A549 (cell line): ENCODE data around the gene ACOX1. TPM values are rescaled to one million over a fixed set of nuclear protein-coding genes. Genes with fewer than 3 reads are reported as not detected.

ENCODE experiments used
- ATAC-seq, 2 experiments: fragments of 200-7000 bp in 1 of 2; fragments of >200 bp in 1 of 2; cut with Nextera tagmentation in 1 of 2; cut with Tn5 transposase in 1 of 2; 3 replicates each; pipeline versions ENCODE4 v1.8.0 to v1.9.1; 2018 to 2020; ENCODE audit warnings: mild to moderate bottlenecking in 1 of 2, moderate library complexity in 1 of 2
- CTCF ChIA-PET: fragments of 300-600 bp; sonication (Branson Sonifier 250); formaldehyde crosslinking; extraction: SDS; loops from one replicate; lab custom pipeline; 2021; ENCODE audit warnings: antibody characterized with exemption, inconsistent platforms; lab: Yijun Ruan, JAX
- POLR2A ChIA-PET: fragments of 350-600 bp; formaldehyde crosslinking; extraction: SDS; loops from one replicate; lab custom pipeline; 2021; ENCODE audit warnings: antibody characterized with exemption, inconsistent platforms; lab: Yijun Ruan, JAX
- DNase-seq, 2 experiments: peaks; one replicate each; pipeline versions ENCODE4 v3.0.0 to v3.0.0-alpha.2; 2011 to 2016; ENCODE audit warnings: low read depth in 1 of 2, low spot score in 1 of 2
- FAIRE-seq: peaks from 2 replicates; lab custom pipeline; 2011; peaks lifted over from hg19 to GRCh38; lab: Jason Lieb, UNC
- H3K27ac ChIP-seq, 2 experiments: fragments of >200 bp; sonication (Bioruptor Twin); formaldehyde crosslinking; 3 replicates each; pipeline ENCODE4 v1.5.1; 2016 to 2017
- H3K4me1 ChIP-seq: fragments of >200 bp; sonication (Bioruptor Twin); formaldehyde crosslinking; 3 replicates; pipeline ENCODE4 v1.6.1; 2016
- H3K4me2 ChIP-seq: fragments of >200 bp; sonication (Bioruptor Twin); formaldehyde crosslinking; 3 replicates; pipeline ENCODE4 v1.6.1; 2016
- H3K4me3 ChIP-seq: fragments of >200 bp; sonication (Bioruptor Twin); formaldehyde crosslinking; 3 replicates; pipeline ENCODE4 v1.5.1; 2016
- H3K9me3 ChIP-seq: fragments of >200 bp; sonication (Bioruptor Twin); formaldehyde crosslinking; 3 replicates; pipeline ENCODE4 v1.6.1; 2016
- BCL3 ChIP-seq: fragments of >200 bp; sonication (Bioruptor Twin); formaldehyde crosslinking; IDR thresholded peaks from 3 replicates; pipeline ENCODE4 v1.6.1; 2016
- BHLHE40 ChIP-seq: IDR thresholded peaks from 2 replicates; pipeline ENCODE4 v1.6.1; 2012; ENCODE audit warnings: low read depth, low read length, inconsistent platforms
- CBX2 ChIP-seq: fragments of 200-600 bp; sonication (generic); IDR thresholded peaks from 2 replicates; pipeline ENCODE4 v1.6.1; 2016; ENCODE audit warnings: low read depth, mild to moderate bottlenecking, borderline replicate concordance
- CEBPB ChIP-seq, 2 experiments: fragments of >200 bp in 1 of 2; sonication (Bioruptor Twin) in 1 of 2; formaldehyde crosslinking in 1 of 2; IDR thresholded peaks; 2 replicates each; pipeline ENCODE4 v1.6.1; 2012 to 2016
- EHF ChIP-seq: fragments of 250-450 bp; sonication (Bioruptor Pico); IDR thresholded peaks from 2 replicates; pipeline ENCODE4 v1.5.0; 2020; ENCODE audit warnings: mild to moderate bottlenecking
- EHMT2 ChIP-seq: fragments of 200-600 bp; sonication (generic); IDR thresholded peaks from 2 replicates; pipeline ENCODE4 v1.6.1; 2016; ENCODE audit warnings: antibody characterized with exemption, low read depth, mild to moderate bottlenecking, moderate library complexity
- ELK1 ChIP-seq: fragments of 150-350 bp; IDR thresholded peaks from 2 replicates; pipeline ENCODE4 v1.6.1; 2014; ENCODE audit warnings: low read depth, mild to moderate bottlenecking, low read length
- FOSB ChIP-seq: fragments of 250-450 bp; sonication (Bioruptor Pico); IDR thresholded peaks from 2 replicates; pipeline ENCODE4 v1.5.0; 2020; ENCODE audit warnings: mild to moderate bottlenecking, moderate library complexity
- FOSL2 ChIP-seq, 2 experiments: fragments of 450-650 bp in 1 of 2; fragments of >200 bp in 1 of 2; sonication (Bioruptor Twin) in 1 of 2; formaldehyde crosslinking; IDR thresholded peaks; 2 replicates each; pipeline versions ENCODE4 v1.5.0 to v1.6.1; 2016 to 2020; ENCODE audit warnings: mild to moderate bottlenecking in 1 of 2, moderate library complexity in 1 of 2
- FOXS1 ChIP-seq: fragments of 250-450 bp; sonication (Bioruptor Pico); IDR thresholded peaks from 2 replicates; pipeline ENCODE4 v1.5.0; 2020; ENCODE audit warnings: mild to moderate bottlenecking, moderate library complexity
- GATA3 ChIP-seq: IDR thresholded peaks from 2 replicates; pipeline ENCODE4 v1.6.1; 2012; ENCODE audit warnings: borderline replicate concordance
- HEYL ChIP-seq: fragments of 250-450 bp; sonication (Bioruptor Pico); IDR thresholded peaks from 2 replicates; pipeline ENCODE4 v1.8.0; 2021; ENCODE audit warnings: mild to moderate bottlenecking, moderate library complexity
- HOXA7 ChIP-seq: fragments of 250-450 bp; sonication (Bioruptor Pico); IDR thresholded peaks from 2 replicates; pipeline ENCODE4 v1.5.0; 2020; ENCODE audit warnings: mild to moderate bottlenecking, moderate library complexity
- HOXB13 ChIP-seq: fragments of 250-450 bp; sonication (Bioruptor Pico); IDR thresholded peaks from 2 replicates; pipeline ENCODE4 v1.5.0; 2020; ENCODE audit warnings: low read depth, mild to moderate bottlenecking, moderate library complexity
- NFE2L2 ChIP-seq: fragments of 150-350 bp; conservative IDR thresholded peaks from 2 replicates; pipeline ENCODE4 v1.6.1; 2014; ENCODE audit warnings: low read length
- NPAS2 ChIP-seq: fragments of 250-450 bp; sonication (Bioruptor Pico); IDR thresholded peaks from 2 replicates; pipeline ENCODE4 v1.8.0; 2022; ENCODE audit warnings: mild to moderate bottlenecking, moderate library complexity, borderline replicate concordance
- NR3C1 ChIP-seq: fragments of >200 bp; sonication (Bioruptor Twin); formaldehyde crosslinking; IDR thresholded peaks from 3 replicates; pipeline ENCODE4 v1.6.1; 2017
- POLR2AphosphoS2 ChIP-seq: conservative IDR thresholded peaks from 2 replicates; pipeline ENCODE4 v1.6.1; 2012; ENCODE audit warnings: low read length, improper control_type of control experiment, inconsistent platforms
- RAD21 ChIP-seq, 2 experiments: fragments of >200 bp in 1 of 2; sonication (Bioruptor Twin) in 1 of 2; formaldehyde crosslinking in 1 of 2; IDR thresholded peaks in 1 of 2; conservative IDR thresholded peaks in 1 of 2; 2 replicates in 1 of 2; 3 replicates in 1 of 2; pipeline ENCODE4 v1.6.1; 2012 to 2018; ENCODE audit warnings: inconsistent platforms in 1 of 2
- RARB ChIP-seq: fragments of 250-450 bp; sonication (Bioruptor Pico); IDR thresholded peaks from 2 replicates; pipeline ENCODE4 v1.8.0; 2021; ENCODE audit warnings: mild to moderate bottlenecking, moderate library complexity
- RCOR1 ChIP-seq: fragments of 150-350 bp; IDR thresholded peaks from 2 replicates; pipeline ENCODE4 v1.6.1; 2014; ENCODE audit warnings: antibody characterized with exemption, low read length, low read depth
- REST ChIP-seq: fragments of 200-600 bp; sonication (generic); IDR thresholded peaks from 2 replicates; pipeline ENCODE4 v1.6.1; 2016; ENCODE audit warnings: antibody characterized with exemption, mild to moderate bottlenecking, moderate library complexity
- RFX5 ChIP-seq: fragments of 450-650 bp; IDR thresholded peaks from 2 replicates; pipeline ENCODE4 v1.7.1; 2014; ENCODE audit warnings: antibody characterized with exemption, mild to moderate bottlenecking, moderate library complexity
- SREBF2 ChIP-seq: fragments of 450-650 bp; IDR thresholded peaks from 2 replicates; pipeline ENCODE4 v1.6.1; 2014; ENCODE audit warnings: mild to moderate bottlenecking, moderate library complexity
- ZC3H11A ChIP-seq: fragments of 450-650 bp; IDR thresholded peaks from 2 replicates; pipeline ENCODE4 v1.6.1; 2014; ENCODE audit warnings: antibody characterized with exemption, mild to moderate bottlenecking
- ZNF302 ChIP-seq: fragments of 250-450 bp; sonication (Bioruptor Pico); IDR thresholded peaks from 2 replicates; pipeline ENCODE4 v1.9.0; 2021; ENCODE audit warnings: inconsistent platforms, mild to moderate bottlenecking, moderate library complexity
- WGBS: methylation state at CpG from one replicate; pipeline ENCODE4 v1.1.6; 2017; ENCODE audit errors: missing lambda C conversion rate; 5-methylcytosine and 5-hydroxymethylcytosine counted together
- polyA plus RNA-seq, 4 experiments: library from polyadenylated mRNA; depleted of rRNA in 3 of 4; stranded (reverse); fragments of >200 nt; fragmentation: RNase III in 1 of 4; extraction: RNeasy Plus Mini Kit Qiagen cat#74134 plus additional on column Dnase treatment in 1 of 4; gene quantifications; 2 replicates in 3 of 4; 3 replicates in 1 of 4; pipeline ENCODE4 v1.2.3, GENCODE V29; 2011 to 2017
- TF ChIP-seq, protein P1 (sequence below): IDR thresholded peaks from 2 replicates; pipeline ENCODE4 v1.6.1; 2012
- TF ChIP-seq, protein P2 (sequence below): IDR thresholded peaks from 2 replicates; pipeline ENCODE4 v1.6.1; 2012

ACOX1 gene
- polyA plus RNA-seq, 2 of the 4 experiments (the other 2 are of a cell fraction): 17.9 to 31.1 TPM

DNA sequence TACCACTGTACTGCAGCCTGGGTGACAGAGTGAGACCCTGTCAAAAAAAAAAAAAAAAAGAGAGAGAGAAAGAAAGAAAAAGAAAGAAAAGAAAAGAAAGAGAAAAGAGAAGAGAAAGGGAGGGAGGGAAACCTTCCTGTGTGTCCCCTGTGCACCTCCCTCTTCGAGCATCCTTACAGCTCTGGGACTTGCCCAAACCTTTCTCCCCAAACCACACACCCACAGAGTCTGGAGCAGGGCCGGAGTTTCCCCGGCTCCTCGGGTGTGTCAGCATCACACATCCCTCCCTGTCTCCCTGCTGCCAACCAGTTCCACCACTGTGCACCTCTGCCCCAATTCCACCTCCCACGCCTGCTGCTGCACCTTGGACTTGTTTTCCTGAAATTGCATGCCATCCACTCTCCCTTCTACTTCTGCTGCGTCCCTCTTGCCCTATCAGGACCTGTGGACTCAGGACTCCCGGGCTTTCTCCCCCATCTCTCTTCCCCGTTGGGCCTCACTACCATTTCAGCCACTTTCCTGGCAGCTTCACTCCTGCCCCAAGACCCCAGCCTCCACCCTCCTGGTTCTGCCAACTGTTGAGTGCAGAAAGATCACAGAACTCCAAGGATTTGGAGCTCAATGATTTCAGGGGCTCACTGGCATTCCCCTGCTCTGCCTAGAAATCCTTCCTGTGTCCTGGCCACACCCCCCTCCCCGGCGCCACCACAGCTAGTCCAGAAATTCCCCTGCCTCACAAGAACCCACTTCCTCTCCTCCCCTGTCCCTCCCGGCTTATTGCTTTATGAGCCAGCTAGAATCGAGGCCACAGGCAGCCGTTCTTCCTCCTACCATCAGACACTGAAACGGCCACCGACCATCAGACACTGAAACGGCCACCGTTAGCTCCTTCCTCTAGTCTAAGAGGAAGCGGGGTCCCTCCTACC is 18.0 kb upstream of the ACOX1 start:
- DNase-seq: no peak
- no peak for TF ChIP-seq CBX2
- TF ChIP-seq ZNF302: no peak
- no peak for TF ChIP-seq HOXA7
- TF ChIP-seq, protein P1, sequence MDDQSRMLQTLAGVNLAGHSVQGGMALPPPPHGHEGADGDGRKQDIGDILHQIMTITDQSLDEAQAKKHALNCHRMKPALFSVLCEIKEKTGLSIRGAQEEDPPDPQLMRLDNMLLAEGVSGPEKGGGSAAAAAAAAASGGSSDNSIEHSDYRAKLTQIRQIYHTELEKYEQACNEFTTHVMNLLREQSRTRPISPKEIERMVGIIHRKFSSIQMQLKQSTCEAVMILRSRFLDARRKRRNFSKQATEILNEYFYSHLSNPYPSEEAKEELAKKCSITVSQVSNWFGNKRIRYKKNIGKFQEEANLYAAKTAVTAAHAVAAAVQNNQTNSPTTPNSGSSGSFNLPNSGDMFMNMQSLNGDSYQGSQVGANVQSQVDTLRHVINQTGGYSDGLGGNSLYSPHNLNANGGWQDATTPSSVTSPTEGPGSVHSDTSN: no peak
- no peak for TF ChIP-seq RCOR1
- TF ChIP-seq BHLHE40: no peak
- TF ChIP-seq RARB (CRISPR knock-in tag): no peak
- no peak for TF ChIP-seq GATA3
- TF ChIP-seq CEBPB (IDR thresholded peaks at IDR 0.05): no peak
- TF ChIP-seq ZC3H11A: no peak
- TF ChIP-seq NR3C1: no peak
- no peak for TF ChIP-seq EHF (CRISPR knock-in tag)
- TF ChIP-seq RAD21 (conservative IDR thresholded peaks at IDR 0.05 in 1 of 2, IDR thresholded peaks at IDR 0.05 in 1 of 2): no peak
- no peak for TF ChIP-seq EHMT2
- no peak for TF ChIP-seq SREBF2
- TF ChIP-seq HOXB13 (CRISPR knock-in tag): no peak
- TF ChIP-seq, all 56 proteins: peak for 0
- 69% methylated on average over 18 of the region's 18 CpGs for WGBS
- ChIA-PET CTCF (interaction anchor here (0.6 to 24.2 kb wide), 9 partner anchors 8 to 1559 kb away, joined by 3 to 408 read pairs (median 5); partner anchors contain the start of gene MRPL38), POLR2A (no interaction called here)
- Histone ChIP-seq H3K4me1 (peaks cover 15% of the 10 kb centered on the region; the same call in 2 of the 3 replicates), H3K9me3 (no peaks in the 10 kb centered on the region), H3K27ac (peak overlapping the region in 1 of 2 experiments; percentile 17; a peak in 1 of 6 replicates), H3K4me3 (no peak overlapping the region), H3K4me2 (no peak overlapping the region)
- no peak for FAIRE-seq
- ATAC-seq: peak in 1 of 2 experiments; percentile 17; a peak in 3 of 6 replicates

- POLR2A ChIA-PET: no interaction called here
- 90% methylated on average over 7 of the region's 7 CpGs for WGBS
- CTCF ChIA-PET: interaction anchor here (1.1 to 24.2 kb wide), 6 partner anchors 10 to 304 kb away, joined by 3 to 408 read pairs (median 22); partner anchors contain the start of gene MRPL38
- no peak for FAIRE-seq
- no peak for TF ChIP-seq FOSB (CRISPR knock-in tag)
- no peak for TF ChIP-seq ZC3H11A
- TF ChIP-seq CBX2: no peak
- TF ChIP-seq ZNF302: no peak
- no peak for TF ChIP-seq NPAS2
- no peak for TF ChIP-seq CEBPB (IDR thresholded peaks at IDR 0.05)
- no peak for TF ChIP-seq RAD21 (conservative IDR thresholded peaks at IDR 0.05 in 1 of 2, IDR thresholded peaks at IDR 0.05 in 1 of 2)
- no peak for TF ChIP-seq BCL3
- no peak for TF ChIP-seq RFX5
- TF ChIP-seq POLR2AphosphoS2: no peak
- TF ChIP-seq ELK1: no peak
- TF ChIP-seq, protein P2, sequence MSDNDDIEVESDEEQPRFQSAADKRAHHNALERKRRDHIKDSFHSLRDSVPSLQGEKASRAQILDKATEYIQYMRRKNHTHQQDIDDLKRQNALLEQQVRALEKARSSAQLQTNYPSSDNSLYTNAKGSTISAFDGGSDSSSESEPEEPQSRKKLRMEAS: no peak
- no peak for TF ChIP-seq GATA3
- no peak for TF ChIP-seq REST
- TF ChIP-seq FOSL2 (IDR thresholded peaks at IDR 0.05): no peak
- no peak for TF ChIP-seq FOSL2 (CRISPR knock-in tag; IDR thresholded peaks at IDR 0.05)
- TF ChIP-seq NFE2L2: no peak
- no peak for TF ChIP-seq FOXS1 (CRISPR knock-in tag)
- no peak for TF ChIP-seq HEYL (CRISPR knock-in tag)
- no peak for TF ChIP-seq EHMT2
- TF ChIP-seq, all 56 proteins: peak for 0
- no peak overlapping the region for H3K27ac ChIP-seq
- ATAC-seq (no peak), DNase-seq (no peak)
- H3K4me3 ChIP-seq: no peak overlapping the region
- H3K9me3 ChIP-seq: no peaks in the 10 kb centered on the region
- H3K4me1 ChIP-seq: peaks cover 15% of the 10 kb centered on the region; the same call in 2 of the 3 replicates
- no peak overlapping the region for H3K4me2 ChIP-seq
Measured at GRCh38 chr17:75995385-75995925, 16.5 kb upstream of the ACOX1 start.
